Measurements from ENCODE around the gene NPDC1. TPM values are rescaled to one million over a fixed set of nuclear protein-coding genes. Genes with fewer than 3 reads are reported as not detected.

NPDC1 gene
- total RNA-seq, 1 experiment from 2014 or later, result 25.4 TPM

GRCh38 chr9:137085920-137086530, 40.0 kb upstream of the NPDC1 start:
- Histone ChIP-seq H2AFZ (ENCODE audit: low read length) (peak overlapping the region; percentile 61; the same call in 1 of the 2 replicates), H3K79me2 (ENCODE audit: low read length) (peaks cover 32% of the 10 kb centered on the region), H3K4me3 (ENCODE audit: low read length) (peak overlapping the region; percentile 73), H4K20me1 (ENCODE audit: low read length) (no peaks in the 10 kb centered on the region), H3F3A (ENCODE audit: low read length, unreplicated experiment) (no peaks in the 10 kb centered on the region), H3K9me2 (replicated peaks; ENCODE audit: low read length) (no peaks in the 10 kb centered on the region), H3K27ac (ENCODE audit: low read length) (peak overlapping the region; percentile 94), H3K4me1 (ENCODE audit: insufficient read depth, low read length) (peaks cover 37% of the 10 kb centered on the region), H3K9me3 (ENCODE audit: low read length) (no peaks in the 10 kb centered on the region), H3K27me3 (ENCODE audit: low read length) (no peaks in the 10 kb centered on the region), H3K36me3 (ENCODE audit: low read depth, low read length) (no peaks in the 10 kb centered on the region), H3K4me2 (ENCODE audit: low read length) (peak overlapping the region; percentile 91), H3K9ac (ENCODE audit: low read length) (peak overlapping the region; percentile 99)
- TF ChIP-seq CTCF (conservative IDR thresholded peaks at IDR 0.05; ENCODE audit: low read depth, low read length), result no peak
- no peak for TF ChIP-seq EZH2 (IDR thresholded peaks at IDR 0.05; ENCODE audit: low read length, unreplicated experiment)
- intact Hi-C loops (cut with micrococcal nuclease), result loop anchor here (1.0 kb wide), 1 partner anchor 16 kb away; the partner anchor contains the start of gene SAPCD2
- BruUV-seq (replicated peaks), result no TSS peak
- ChIA-PET POLR2A (ENCODE audit: unreplicated experiment) (interaction anchor here (0.6 to 0.7 kb wide), 3 partner anchors 18 to 215 kb away, joined by 3 to 32 read pairs (median 7); no protein-coding TSS in a partner anchor), CTCF (interaction anchor here (0.5 to 1.3 kb wide), 2 partner anchors 18 to 49 kb away, joined by 4 to 6 read pairs; no protein-coding TSS in a partner anchor)
- ATAC-seq, result peak; percentile 13
- peak; percentile 44 for DNase-seq

GRCh38 chr9:137084526-137084925, 38.5 kb upstream of the NPDC1 start:
- Histone ChIP-seq H3K27me3 (ENCODE audit: low read length) (no peaks in the 10 kb centered on the region), H3K4me1 (ENCODE audit: insufficient read depth, low read length) (peaks cover 37% of the 10 kb centered on the region), H2AFZ (ENCODE audit: low read length) (no peak overlapping the region), H3K9ac (ENCODE audit: low read length) (no peak overlapping the region), H3K9me2 (replicated peaks; ENCODE audit: low read length) (no peaks in the 10 kb centered on the region), H3K9me3 (ENCODE audit: low read length) (no peaks in the 10 kb centered on the region), H4K20me1 (ENCODE audit: low read length) (no peaks in the 10 kb centered on the region), H3K4me3 (ENCODE audit: low read length) (no peak overlapping the region), H3F3A (ENCODE audit: low read length, unreplicated experiment) (no peaks in the 10 kb centered on the region), H3K4me2 (ENCODE audit: low read length) (no peak overlapping the region), H3K27ac (ENCODE audit: low read length) (peak overlapping the region; percentile 84; the same call in 1 of the 2 replicates), H3K79me2 (ENCODE audit: low read length) (peaks cover 28% of the 10 kb centered on the region), H3K36me3 (ENCODE audit: low read depth, low read length) (no peaks in the 10 kb centered on the region)
- DNase-seq (no peak), ATAC-seq (no peak)
- no TSS peak for BruUV-seq (replicated peaks)
- ChIA-PET POLR2A (ENCODE audit: unreplicated experiment) (no interaction called here), CTCF (interaction anchor here (0.6 kb wide), 1 partner anchor 50 kb away, joined by 5 read pairs; no protein-coding TSS in a partner anchor)
- intact Hi-C loops (cut with micrococcal nuclease), result no loop called here
- no peak for TF ChIP-seq CTCF (conservative IDR thresholded peaks at IDR 0.05; ENCODE audit: low read depth, low read length)
- no peak for TF ChIP-seq EZH2phosphoT487 (IDR thresholded peaks at IDR 0.05; ENCODE audit: borderline replicate concordance, low read length)
- no peak for TF ChIP-seq EZH2 (IDR thresholded peaks at IDR 0.05; ENCODE audit: low read length, unreplicated experiment)
